M059J (cell line): ENCODE results near the gene KCNJ9. TPM values are rescaled to one million over a fixed set of nuclear protein-coding genes. Genes with fewer than 3 reads are reported as not detected.
A peak's percentile ranks its signal among the peaks of the same experiment; 100 is the strongest.

Source experiments
- DNase-seq: peaks from one replicate; pipeline ENCODE4 v3.0.0-alpha.2; 2012; ENCODE audit warnings: low read depth
- total RNA-seq: library from RNA; depleted of rRNA; stranded (reverse); fragments of >200 nt; shearing (Covaris generic); gene quantifications from 2 replicates; pipeline ENCODE4 v1.2.3, GENCODE V29; 2014

The KCNJ9 gene
- total RNA-seq, 1 experiment from 2014 or later = not detected

- no peak for DNase-seq
These were observed 14.3 kb upstream of the KCNJ9 start for GRCh38 chr1:160066829-160067745.

GRCh38 chr1:160068225-160068624 is 13.1 kb upstream of the KCNJ9 start:
- DNase-seq = no peak

- no peak for DNase-seq
These were observed 11.7 kb upstream of the KCNJ9 start, which contains the start of gene KCNJ10 for GRCh38 chr1:160069460-160070231. KCNJ10 (minus strand) TSS chr1:160070160; CDS start chr1:160042532, 27,628 bp downstream.

GRCh38 chr1:160070243-160071163 is 10.8 kb upstream of the KCNJ9 start:
- DNase-seq = peak; percentile 31

- no peak for DNase-seq
These were observed 10.0 kb upstream of the KCNJ9 start for GRCh38 chr1:160071289-160071688.

- no peak for DNase-seq
These were observed 6.5 kb upstream of the KCNJ9 start for GRCh38 chr1:160074865-160075264.

GRCh38 chr1:160075836-160076235 is 5.5 kb upstream of the KCNJ9 start:
- no peak for DNase-seq

- peak; percentile 16 for DNase-seq
These were observed 5.0 kb upstream of the KCNJ9 start for GRCh38 chr1:160076295-160076694.

GRCh38 chr1:160077486-160077885 is 3.9 kb upstream of the KCNJ9 start:
- no peak for DNase-seq

GRCh38 chr1:160078512-160079195 is 2.7 kb upstream of the KCNJ9 start:
- peak; percentile 30 for DNase-seq

- no peak for DNase-seq
These were observed 1.9 kb upstream of the KCNJ9 start for GRCh38 chr1:160079448-160079847.

- no peak for DNase-seq
These were observed 797 bp upstream of the KCNJ9 start for GRCh38 chr1:160080381-160081100.

- no peak for DNase-seq
These were observed 1.1 kb downstream of the KCNJ9 start for GRCh38 chr1:160082487-160082886.

GRCh38 chr1:160082926-160083325 is 1.6 kb downstream of the KCNJ9 start:
- no peak for DNase-seq

- no peak for DNase-seq
These were observed 2.8 kb downstream of the KCNJ9 start for GRCh38 chr1:160083968-160084770.

- DNase-seq = no peak
These were observed 3.5 kb downstream of the KCNJ9 start for GRCh38 chr1:160084771-160085321.

GRCh38 chr1:160085686-160086455 is 4.5 kb downstream of the KCNJ9 start:
- peak; percentile 58 for DNase-seq

GRCh38 chr1:160086456-160086892 is 5.1 kb downstream of the KCNJ9 start:
- DNase-seq = no peak
